Cardiac septum (tissue), 1 donor: ENCODE data around the gene DDX27. TPM values are rescaled to one million over a fixed set of nuclear protein-coding genes. Genes with fewer than 3 reads are reported as not detected.

Experiments
- DNase-seq: peaks from one replicate; pipeline ENCODE4 v3.0.0-alpha.2; 2020; ENCODE audit warnings: low spot score
- intact Hi-C: fragments of 100-400 bp; cut with DNase I; formaldehyde crosslinking; loops from one replicate; pipeline ENCODE4 v1.14.0; 2022
- total RNA-seq: library from RNA; stranded (reverse); fragmentation: NEBNext Ultra II Directional; extraction: Animal tissue kit (Norgen Biotek cat#: 25700); gene quantifications from one replicate; pipeline ENCODE4 v1.2.1, GENCODE V29; 2021
- donor health status: DM: no; HTN: no; CAD: no.

DDX27 gene
- total RNA-seq, 1 donor from 2014 or later = 14.0 TPM

DNA sequence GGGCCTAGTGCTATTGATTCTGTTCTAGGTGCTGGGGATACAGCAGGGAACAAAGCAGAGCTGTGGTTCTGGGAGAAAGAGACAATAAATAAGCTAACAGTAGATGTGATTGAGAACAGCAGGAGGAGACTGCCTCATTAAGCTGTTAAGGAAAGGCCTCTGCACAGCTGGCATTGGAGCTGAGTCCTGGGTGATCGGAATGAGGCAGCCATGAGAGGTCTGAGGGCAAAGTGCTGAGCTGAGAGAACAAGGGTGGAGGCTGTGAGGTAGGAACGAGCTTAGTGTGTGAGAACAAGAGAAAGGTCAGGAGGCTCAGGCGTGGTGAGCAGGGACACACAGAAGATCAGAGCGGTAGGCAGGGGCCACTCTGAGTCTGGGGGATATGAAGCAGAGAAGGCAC is 18.3 kb downstream of the DDX27 start:
- no peak for DNase-seq
- intact Hi-C loops = no loop called here

DNA sequence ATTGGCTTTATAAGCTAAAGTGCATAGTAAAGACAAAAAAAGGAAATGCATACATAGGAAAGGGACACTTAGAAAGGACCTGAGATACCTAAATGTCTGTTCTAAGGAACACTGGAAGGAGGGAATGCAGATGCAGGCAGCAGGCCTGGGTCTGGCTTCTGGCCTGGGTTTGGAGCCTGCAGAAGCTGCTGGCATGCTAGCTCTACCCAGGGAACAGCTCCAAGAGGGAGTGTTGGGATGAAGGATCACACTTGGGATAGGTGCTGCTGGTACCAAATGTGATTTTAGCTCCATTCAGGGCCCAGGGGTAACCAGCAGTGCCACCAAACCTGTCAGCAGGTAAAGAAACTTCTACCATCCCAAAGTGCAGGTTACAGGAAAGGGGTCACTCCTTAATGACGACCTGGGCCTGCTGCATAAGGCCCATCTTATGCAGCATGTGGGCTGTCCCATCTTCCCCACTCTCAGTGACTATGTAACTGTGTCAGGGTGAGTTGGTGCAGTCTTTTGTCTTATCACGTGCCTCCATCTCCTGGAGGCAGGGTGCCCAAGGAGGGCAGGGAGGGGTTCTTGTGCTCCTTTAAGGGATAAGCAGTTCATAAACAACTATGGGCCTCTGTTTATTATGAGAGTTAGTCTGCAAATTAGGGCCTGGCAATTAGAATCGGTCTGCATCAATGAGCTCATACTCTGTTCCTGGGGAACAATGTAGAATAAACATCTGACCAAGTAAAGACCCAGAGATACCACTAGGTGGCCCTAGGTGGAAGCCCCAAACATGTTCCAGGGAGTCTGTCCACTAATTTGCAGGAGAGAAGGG is 26.9 kb downstream of the DDX27 start:
- intact Hi-C loops = no loop called here
- DNase-seq = no peak

DNA sequence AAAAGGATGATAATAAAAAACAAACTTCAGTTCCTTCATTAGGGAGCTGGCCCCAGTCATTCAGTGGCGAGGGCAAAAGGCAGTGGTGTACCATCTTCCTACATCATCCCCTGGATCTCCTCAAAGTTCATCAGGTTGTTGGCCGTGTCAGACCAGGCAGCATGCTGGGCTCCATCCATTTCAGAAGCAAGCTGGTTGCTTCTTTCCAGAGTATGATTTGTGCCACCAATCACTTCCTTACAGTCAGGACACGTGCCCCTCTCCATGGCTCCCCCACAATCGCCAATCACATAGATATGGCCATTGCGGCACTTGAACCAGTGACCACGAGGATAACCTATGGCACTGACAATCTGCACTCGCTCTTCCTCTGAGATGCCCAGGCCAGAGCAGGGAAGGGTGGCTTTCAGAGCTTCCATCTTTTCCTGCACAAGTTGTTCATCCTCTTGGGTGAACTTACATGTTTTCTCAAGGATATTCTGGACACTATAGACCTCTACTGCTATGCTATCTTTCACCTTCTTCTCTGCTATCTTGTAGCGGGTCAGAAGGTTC is 28.0 kb downstream of the DDX27 start:
- intact Hi-C loops = no loop called here
- DNase-seq = no peak

DNA sequence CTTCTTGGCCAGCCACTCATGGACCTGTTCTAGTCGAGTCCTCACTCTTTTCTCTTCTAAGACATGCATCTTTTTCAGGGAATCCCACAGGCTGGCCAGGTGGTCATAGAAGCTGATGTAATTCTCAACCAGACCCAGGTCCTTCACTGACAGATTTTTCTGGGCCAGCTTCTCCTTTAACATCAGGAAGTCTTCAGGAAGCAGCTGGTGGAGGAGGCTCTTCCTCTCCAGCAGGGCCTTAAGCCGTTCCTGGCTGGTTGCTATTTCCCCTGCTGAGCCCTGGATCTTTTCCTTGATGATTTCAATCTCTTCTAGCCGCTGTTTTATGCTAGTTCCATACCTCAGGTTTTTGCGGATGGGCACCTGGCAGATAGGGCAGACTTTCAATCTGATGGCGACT is 28.6 kb downstream of the DDX27 start:
- no peak for DNase-seq
- intact Hi-C loops = no loop called here

DNA sequence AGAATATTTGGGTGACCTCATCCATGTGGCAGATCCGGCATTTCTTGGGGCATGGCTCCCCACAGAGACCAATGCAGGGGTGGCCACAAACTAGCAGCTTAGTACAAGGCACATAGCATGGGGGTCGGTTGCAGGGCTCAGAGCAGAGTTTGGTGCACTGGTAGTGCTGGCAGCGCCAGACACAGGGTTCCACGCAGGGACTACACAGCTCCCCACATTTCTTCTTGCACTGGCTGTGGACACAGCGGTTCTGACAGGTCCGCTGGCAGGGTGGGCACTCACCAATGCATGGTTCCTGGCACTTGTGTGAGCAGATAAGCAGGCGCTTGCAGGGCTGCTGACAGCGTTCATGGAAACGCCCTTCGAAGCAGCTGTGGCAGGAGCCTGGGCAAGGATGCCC is 29.1 kb downstream of the DDX27 start:
- intact Hi-C loops = no loop called here

DNA sequence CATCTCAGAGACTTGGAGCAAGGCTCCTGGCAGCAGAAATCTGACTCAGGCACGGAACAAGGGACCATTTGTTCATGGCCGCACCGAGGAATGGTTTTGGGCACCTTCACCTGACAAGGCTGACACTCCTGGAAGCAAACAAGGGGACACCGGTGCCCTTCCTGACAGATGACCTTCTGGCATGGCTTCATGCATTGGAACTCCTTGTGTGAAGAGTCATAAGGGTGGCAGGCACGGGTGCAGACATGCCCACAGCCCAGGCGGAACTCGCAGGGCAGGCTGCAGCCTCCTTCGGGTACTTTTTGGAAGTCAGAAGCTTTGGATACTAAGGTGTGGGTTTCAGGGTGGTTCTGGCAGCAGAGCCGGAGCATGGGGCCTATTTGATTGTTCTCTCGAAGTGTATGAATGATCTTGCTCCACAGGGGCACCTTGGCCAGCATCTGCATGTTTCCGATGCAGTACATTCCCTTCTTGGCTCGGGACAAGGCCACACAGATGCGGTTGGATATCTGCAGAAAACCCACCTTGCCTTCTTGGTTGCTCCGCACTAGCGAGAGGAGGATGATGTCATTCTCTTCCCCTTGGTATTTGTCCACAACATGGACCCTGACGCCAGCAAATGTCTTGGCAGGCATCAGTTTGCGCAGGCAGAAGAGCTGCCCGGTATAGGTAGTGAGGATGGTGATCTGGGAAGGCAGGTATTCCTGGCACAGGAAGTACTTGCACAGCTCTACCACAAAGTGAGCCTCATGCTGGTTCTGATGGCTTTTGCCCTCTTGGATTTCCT is 29.9 kb downstream of the DDX27 start:
- DNase-seq = no peak
- intact Hi-C loops = no loop called here

More for the DNA sequence above, 29.1 kb downstream of the DDX27 start:
- no peak for DNase-seq

DNA sequence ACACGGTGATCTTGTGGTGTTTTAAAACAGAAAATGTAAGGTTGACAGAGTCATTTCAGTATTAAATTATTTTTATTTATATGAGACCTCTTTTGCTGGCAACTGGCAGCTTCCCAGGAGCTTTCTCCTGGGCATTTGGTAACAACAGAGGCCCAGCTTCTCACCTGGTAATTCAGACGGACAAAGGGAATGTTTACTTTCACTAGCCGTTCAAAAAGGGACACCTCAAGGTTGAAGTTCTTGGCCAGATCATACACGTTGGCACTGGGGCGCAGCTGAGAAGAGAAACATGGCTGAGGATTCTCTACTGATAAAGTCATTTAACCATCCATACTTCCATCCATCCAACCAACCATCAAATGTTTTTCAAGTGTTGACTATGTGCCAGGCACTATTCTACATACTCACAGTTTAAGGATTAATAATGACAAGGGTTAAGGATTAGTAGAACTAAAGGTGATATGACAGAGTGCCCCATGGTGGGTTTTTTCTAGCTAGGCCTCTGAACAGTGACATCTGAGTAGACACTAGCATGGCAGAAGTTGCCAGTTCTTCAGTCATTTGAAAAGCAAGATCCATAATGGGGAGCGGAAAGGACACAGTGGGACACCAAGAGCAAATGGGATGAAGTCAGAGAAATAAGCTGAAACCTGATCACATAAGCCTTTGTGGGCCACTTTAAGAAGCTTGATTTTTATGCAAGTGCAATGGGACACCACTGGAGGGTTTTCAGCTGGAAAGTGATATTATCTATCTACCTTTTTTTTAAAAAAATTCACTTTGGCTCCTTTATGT is 33.5 kb downstream of the DDX27 start:
- intact Hi-C loops = no loop called here
- DNase-seq = no peak

DNA sequence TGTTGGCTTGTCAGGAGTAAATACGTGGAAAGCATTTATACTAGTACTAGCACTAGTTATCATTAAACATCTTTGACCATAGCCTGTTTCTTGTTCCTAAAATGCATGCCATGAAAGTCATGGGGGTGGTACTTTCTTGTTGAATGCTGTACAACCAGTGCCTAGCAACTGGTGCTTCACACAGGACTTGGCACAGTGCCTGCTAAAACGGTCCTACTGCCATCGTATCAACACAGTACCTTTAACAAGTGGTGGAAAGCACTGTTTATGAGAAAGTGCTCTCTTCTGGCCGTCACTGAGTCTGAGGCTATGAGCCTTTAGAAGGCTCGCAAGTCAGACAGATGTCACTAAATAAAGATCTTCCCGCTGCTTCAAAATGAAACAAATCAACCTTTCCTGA is 37.0 kb downstream of the DDX27 start:
- intact Hi-C loops = no loop called here
- DNase-seq = no peak

DNA sequence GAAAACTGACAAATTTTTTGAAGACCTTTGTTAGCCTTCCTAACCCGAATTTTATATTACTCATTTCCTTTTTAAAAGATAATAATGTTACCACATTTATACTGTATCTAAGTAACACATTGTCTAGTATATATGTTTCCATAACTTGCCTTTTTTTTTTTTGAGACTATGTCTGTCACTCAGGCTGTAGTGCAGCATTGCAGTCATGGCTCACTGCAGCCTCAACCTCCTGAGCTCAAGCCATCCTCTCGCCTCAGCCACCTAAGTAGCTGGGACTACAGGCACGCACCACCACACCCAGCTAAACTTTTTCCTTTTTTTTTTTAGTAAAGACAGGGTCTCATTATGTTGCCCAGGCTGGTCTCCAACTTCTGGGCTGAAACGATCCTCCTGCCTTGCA is 40.1 kb downstream of the DDX27 start:
- no peak for DNase-seq
- intact Hi-C loops = no loop called here

DNA sequence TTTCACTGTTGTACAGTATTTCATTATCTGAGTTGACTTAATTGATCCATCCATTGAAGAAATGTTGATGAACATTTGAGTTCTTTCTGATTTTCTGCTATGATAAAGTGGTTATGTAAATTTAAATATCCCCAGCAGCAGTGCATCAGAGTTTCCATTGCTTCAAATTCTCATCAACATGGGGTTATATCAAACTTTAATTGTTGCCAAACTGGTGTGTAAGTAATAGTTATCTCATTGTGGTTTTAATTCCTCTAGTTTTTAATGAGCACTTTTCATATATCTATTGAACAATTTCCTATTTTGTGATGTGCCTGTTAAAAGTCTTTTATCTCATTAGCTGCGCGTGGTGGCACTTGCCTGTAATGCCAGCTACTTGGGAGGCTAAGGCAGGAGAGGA is 40.6 kb downstream of the DDX27 start:
- intact Hi-C loops = no loop called here
- DNase-seq = no peak

DNA sequence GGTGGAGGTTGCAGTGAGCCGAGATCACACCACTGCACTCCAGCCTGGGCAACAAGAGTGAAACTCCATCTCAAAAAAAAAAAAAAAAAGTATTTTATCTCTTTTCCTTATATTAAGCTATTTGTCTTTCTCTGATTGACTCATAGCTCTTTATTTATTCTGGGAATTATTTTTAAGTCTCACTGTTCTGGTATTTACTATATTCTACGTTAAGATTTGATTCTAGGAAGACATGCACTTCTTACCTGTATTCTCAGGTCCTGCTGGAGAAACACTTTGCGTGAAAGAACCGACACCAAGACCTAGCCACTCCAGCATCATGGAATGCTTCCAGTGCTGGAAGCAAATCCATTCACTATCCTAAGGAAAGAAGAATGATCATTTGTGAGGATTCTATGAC is 41.0 kb downstream of the DDX27 start:
- no peak for DNase-seq
- intact Hi-C loops = no loop called here

DNA sequence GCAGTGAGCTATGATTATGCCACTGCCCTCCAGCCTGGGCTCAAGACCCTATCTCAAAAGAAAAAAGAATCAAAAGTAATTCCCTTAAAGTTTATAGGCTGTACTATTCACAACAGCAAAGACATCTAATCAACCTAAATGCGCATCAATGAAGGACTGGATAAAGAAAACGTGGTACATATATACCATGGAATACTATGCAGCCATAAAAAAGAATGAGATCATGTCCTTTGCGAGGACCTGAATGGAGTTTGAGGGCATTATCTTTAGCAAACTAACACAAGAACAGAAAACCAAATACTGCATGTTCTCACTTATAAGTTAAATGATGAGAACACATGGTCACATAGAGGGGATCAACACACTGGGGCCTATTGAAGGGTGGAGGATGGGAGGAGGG is 42.0 kb downstream of the DDX27 start:
- intact Hi-C loops = no loop called here
- no peak for DNase-seq

DNA sequence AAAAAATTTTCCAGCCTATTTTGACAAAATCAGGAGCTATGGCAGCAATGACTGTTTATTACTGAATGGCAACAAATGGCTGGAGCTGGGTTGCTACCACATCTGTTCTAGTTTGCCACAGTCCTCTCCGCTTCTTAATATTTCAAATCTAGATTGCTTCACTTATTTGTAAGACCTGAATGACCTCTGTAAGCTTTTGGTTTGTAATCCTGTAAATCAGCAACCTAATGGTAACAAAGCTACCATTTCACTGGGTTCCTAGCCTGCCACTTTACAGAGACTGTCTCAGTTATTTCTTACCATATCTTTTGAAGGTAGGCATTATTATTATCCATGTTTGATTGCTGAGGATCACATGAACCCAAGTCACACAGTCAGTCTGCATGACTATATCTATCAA is 43.2 kb downstream of the DDX27 start:
- intact Hi-C loops = no loop called here
- DNase-seq = no peak

DNA sequence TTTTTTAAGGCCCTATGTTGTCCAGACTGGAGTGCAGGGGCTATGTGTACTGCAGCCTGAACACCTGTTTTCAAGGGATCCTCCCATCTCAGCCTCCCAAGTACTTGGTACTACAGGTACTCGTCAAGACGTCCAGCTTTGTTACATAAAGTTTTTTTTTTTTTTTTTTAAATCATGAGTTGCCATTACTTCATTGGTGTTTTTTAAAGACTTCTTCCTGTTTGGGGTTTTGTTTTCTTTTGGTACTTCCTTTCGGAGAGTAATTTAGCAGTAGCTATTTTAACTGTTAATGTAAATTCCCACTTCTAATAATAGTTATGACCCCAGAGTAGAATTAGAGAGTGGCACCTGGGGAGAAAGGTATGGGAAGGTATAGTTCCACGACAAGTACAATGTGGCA is 48.1 kb downstream of the DDX27 start:
- intact Hi-C loops = no loop called here
- DNase-seq = no peak

DNA sequence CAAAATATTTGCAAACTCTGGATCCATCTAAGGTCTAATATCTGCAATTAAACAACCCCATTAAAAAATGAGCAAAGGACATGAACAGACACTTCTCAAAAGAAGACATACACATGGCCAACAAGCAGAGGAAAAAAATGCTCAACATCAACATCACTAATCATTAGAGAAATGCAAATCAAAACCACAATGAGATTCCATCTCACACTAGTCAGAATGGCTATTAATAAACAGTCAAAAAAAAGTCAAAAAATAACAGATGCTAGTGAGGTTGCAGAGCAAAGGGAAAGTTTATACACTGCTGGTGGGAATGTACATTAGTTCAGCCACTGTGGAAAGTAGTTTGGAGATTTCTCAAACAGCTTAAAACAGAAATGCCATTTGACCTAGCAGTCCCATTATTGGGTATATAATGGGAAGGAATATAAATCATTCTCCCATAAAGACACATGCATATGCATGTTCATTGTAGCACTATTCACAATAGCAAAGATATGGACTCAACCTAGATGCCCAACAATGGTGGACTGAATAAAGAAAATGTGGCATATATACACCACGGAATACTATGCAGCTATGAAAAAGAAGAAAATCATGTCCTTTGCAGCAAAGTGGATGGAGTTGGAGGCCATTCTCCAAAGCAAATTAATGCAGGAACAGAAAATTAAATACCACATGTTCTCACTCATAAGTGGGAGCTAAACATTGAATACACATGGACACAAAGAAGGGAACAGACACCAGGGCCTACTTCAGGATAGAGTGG is 49.6 kb downstream of the DDX27 start:
- no peak for DNase-seq
- intact Hi-C loops = no loop called here

DNA sequence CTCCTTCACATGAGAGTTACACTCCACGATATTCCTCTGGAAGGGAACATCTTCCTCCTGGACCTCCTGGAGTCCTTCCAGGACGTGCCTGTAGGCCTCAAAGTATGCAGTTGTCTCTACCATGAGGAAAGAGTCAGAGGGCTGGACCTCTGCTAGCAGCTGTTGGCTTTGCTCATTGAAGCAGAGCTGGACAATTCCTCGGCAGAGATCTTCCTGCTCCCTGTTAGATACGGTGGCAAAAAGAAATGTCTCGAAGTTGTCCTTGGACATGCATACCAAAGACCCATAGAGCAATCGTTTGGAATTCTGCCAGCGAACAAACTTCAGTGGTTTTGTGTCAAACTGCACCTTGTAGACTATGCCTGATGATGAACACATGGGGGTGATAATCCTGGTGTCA is 51.0 kb downstream of the DDX27 start:
- intact Hi-C loops = no loop called here

DNA sequence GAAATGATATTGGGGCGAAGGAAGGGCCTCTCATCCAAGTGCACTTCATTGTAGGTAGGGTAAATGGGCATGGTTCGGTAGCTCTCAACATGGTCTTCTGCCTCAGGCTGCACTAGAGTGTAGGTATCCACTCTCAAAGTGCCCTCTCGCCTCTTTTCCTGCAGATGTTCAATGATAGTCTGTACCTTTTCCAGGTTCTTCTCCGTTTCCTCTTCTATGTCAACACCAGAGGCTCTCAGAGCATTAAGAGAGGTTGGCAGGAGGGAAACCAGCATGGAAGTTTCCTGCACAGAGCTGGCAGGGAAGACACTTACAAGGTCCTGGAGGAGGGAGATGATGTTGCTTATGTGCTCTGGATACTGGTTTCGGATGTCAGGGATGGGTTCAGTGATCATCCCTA is 51.5 kb downstream of the DDX27 start:
- intact Hi-C loops = no loop called here
- no peak for DNase-seq

More for the DNA sequence above, 51.0 kb downstream of the DDX27 start:
- DNase-seq = no peak

DNA sequence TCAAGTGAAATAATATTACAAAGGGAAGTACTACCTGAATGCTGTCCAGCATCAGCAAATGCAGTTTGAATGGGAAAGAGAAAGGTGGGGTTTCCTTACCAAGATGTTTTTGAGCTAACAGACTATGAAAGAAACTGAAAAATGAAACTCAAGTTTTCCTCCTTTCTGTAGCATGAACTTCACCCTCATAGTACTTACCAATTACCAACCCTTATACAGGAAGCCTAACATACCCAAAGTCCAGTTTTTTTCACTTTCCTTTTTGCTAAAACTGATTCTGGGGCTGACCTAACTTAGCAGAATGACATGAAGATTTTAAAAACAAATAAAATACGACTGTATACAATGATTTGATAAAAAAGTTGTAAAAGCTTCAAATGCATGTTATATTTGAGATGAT is 53.4 kb downstream of the DDX27 start:
- no peak for DNase-seq
- intact Hi-C loops = no loop called here

DNA sequence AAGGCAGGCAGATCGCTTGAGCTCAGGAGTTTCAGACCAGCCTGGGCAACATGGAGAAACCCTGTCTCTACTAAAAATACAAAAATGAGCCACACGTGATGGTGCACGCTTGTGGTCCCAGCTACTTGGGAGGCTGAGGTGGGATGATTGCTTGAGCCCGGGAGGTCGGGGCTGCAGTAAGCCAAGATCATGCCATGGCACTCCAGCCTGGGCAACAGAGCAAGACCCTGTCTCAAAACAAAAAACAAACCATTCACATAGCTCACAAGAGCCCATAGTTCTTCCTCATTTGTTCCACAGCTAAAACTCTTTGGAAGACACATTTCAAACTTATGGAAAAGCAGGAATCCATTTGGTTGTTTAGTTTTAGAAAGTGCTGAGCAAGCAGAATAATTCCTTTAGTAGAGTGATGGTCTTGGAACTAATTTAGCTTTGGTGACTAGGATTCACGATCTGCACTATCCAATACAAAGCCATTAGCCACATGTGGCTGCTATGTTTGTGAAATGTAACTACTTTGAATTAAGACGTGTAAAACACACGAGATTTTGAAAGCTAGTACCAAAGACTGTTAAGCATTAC is 54.6 kb downstream of the DDX27 start:
- intact Hi-C loops = no loop called here
- no peak for DNase-seq
